Uterus (tissue), 4 donors: ENCODE results near the gene ADAMTS4. TPM values are rescaled to one million over a fixed set of nuclear protein-coding genes. Genes with fewer than 3 reads are reported as not detected.

ENCODE experiments used
- DNase-seq, 2 donors: peaks; one replicate each; pipeline ENCODE4 v3.0.0-alpha.2; 2019 to 2020
- H3K27ac ChIP-seq, 2 donors: fragments of 200-600 bp; sonication (generic); 1 replicate in 1 of 2; 2 replicates in 1 of 2; pipeline ENCODE4 v1.5.1; 2016 to 2018
- H3K27me3 ChIP-seq, 2 donors: fragments of 200-600 bp; sonication (generic); one replicate each; pipeline ENCODE4 v1.5.1; 2018 to 2019; ENCODE audit warnings: control low read depth in 1 of 2
- H3K36me3 ChIP-seq, 2 donors: fragments of 200-600 bp; sonication (generic); one replicate each; pipeline ENCODE4 v1.5.1; 2019; ENCODE audit warnings: control low read depth in 1 of 2
- H3K4me1 ChIP-seq, 2 donors: fragments of 200-600 bp; sonication (generic); one replicate each; pipeline ENCODE4 v1.5.1; 2018 to 2019; ENCODE audit warnings: control low read depth in 1 of 2
- H3K4me3 ChIP-seq, 2 donors: fragments of 200-600 bp; sonication (generic); 1 replicate in 1 of 2; 2 replicates in 1 of 2; pipeline ENCODE4 v1.5.1; 2018 to 2019; ENCODE audit warnings: mild to moderate bottlenecking in 1 of 2
- H3K9me3 ChIP-seq, 2 donors: fragments of 200-600 bp; sonication (generic); one replicate each; pipeline ENCODE4 v1.5.1; 2019; ENCODE audit warnings: control low read depth in 1 of 2
- POLR2A ChIP-seq, 2 donors: fragments of 450-650 bp; IDR thresholded peaks; one replicate each; pipeline ENCODE4 v1.6.1; 2016; ENCODE audit warnings: antibody characterized with exemption in 2 of 2, mild to moderate bottlenecking in 1 of 2, moderate library complexity in 1 of 2
- intact Hi-C: fragments of 100-400 bp; cut with DNase I; formaldehyde crosslinking; loops from one replicate; pipeline ENCODE4 v1.15.1; 2023; ENCODE audit warnings: low total_unique reads
- total RNA-seq, 4 donors: library from RNA; depleted of rRNA in 3 of 4; stranded (reverse); fragments of >200 nt in 3 of 4; gene quantifications; one replicate each; pipeline versions ENCODE4 v1.1.0 to v1.2.4, GENCODE V29; 2014 to 2023
- TF ChIP-seq, protein P1 (sequence below), 4 experiments: fragments of 200-600 bp in 2 of 4; fragments of 450-650 bp in 2 of 4; sonication (generic) in 2 of 4; IDR thresholded peaks; one replicate each; pipeline ENCODE4 v1.5.1; 2016 to 2019; ENCODE audit warnings: antibody characterized with exemption in 4 of 4, mild to moderate bottlenecking in 2 of 4, moderate library complexity in 1 of 4
- donor health status: DM: yes; HTN: yes; CAD: no.

Gene ADAMTS4, protein sequence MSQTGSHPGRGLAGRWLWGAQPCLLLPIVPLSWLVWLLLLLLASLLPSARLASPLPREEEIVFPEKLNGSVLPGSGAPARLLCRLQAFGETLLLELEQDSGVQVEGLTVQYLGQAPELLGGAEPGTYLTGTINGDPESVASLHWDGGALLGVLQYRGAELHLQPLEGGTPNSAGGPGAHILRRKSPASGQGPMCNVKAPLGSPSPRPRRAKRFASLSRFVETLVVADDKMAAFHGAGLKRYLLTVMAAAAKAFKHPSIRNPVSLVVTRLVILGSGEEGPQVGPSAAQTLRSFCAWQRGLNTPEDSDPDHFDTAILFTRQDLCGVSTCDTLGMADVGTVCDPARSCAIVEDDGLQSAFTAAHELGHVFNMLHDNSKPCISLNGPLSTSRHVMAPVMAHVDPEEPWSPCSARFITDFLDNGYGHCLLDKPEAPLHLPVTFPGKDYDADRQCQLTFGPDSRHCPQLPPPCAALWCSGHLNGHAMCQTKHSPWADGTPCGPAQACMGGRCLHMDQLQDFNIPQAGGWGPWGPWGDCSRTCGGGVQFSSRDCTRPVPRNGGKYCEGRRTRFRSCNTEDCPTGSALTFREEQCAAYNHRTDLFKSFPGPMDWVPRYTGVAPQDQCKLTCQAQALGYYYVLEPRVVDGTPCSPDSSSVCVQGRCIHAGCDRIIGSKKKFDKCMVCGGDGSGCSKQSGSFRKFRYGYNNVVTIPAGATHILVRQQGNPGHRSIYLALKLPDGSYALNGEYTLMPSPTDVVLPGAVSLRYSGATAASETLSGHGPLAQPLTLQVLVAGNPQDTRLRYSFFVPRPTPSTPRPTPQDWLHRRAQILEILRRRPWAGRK
- 10 to 100 TPM in 3 of 4 donors, 1 to 10 TPM in 1; 1.3 to 41.5 (median 10.9) TPM for total RNA-seq

DNA sequence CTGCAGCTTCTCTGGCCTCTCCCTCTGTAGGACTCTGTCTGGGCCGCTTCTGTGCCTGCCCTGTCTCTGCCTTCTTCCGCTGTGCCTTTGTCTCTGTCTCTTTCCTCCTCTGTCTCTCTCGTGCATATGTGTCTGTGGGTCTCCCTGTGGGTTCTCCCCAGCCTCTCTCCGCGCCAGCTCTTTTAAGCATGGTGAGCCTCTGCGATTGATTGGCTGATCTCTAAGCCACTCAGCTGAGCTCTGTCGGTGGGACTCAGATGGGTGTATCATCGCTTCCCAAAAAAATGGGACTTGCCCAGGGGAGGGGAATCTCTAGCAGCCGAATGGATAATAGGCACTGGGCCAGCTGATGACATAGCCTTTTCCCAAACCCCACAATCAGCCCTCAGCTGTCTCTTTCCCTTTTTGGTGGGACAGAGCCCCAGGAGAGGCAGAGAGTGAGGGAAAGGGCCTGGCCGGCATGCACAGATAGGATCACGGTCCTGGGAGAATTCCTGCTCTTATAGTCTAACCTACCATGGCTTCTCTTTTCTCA is at the start of gene ADAMTS4:
TSS of gene ADAMTS4 (minus strand) at position 158 of the 535 bp plus-strand sequence. CDS start 427 bp downstream, outside the sequence.
- Histone ChIP-seq H3K36me3 (no peaks in the 10 kb centered on the region), H3K4me1 (peaks cover 23 to 31% of the 10 kb centered on the region in 2 donors), H3K27ac (peak within 1 kb of the TSS; percentile 98 to 99), H3K27me3 (no peaks in the 10 kb centered on the region), H3K4me3 (peak within 1 kb of the TSS; percentile 18 to 40), H3K9me3 (no peaks in the 10 kb centered on the region)
- TF ChIP-seq, protein P1, sequence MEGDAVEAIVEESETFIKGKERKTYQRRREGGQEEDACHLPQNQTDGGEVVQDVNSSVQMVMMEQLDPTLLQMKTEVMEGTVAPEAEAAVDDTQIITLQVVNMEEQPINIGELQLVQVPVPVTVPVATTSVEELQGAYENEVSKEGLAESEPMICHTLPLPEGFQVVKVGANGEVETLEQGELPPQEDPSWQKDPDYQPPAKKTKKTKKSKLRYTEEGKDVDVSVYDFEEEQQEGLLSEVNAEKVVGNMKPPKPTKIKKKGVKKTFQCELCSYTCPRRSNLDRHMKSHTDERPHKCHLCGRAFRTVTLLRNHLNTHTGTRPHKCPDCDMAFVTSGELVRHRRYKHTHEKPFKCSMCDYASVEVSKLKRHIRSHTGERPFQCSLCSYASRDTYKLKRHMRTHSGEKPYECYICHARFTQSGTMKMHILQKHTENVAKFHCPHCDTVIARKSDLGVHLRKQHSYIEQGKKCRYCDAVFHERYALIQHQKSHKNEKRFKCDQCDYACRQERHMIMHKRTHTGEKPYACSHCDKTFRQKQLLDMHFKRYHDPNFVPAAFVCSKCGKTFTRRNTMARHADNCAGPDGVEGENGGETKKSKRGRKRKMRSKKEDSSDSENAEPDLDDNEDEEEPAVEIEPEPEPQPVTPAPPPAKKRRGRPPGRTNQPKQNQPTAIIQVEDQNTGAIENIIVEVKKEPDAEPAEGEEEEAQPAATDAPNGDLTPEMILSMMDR (IDR thresholded peaks at IDR 0.05) = no peak
- TF ChIP-seq POLR2A (IDR thresholded peaks at IDR 0.05) = peak; percentile 57
- DNase-seq = peak; percentile 83 to 92
- intact Hi-C loops = no loop called here

DNA sequence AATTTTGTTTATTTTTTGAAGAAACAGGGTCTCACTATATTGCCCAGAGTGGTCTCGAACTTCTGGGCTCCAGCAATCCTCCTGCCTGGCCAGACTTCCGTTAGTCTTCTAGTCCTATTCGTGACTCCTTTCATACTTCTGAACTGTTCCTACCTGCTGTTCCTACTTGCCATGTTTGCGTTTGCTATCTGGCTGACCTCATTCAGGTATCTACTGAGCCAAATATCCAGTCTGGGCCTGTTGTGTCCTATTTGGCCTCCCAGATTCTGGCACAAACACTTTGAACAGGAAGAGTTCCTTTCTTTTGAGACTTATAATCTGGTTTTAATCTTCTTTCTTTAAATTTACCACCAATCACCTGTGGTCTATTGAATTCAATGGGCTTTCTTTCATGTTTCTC is 46.0 kb upstream of the ADAMTS4 start:
- no peaks in the 10 kb centered on the region for H3K4me1 ChIP-seq
- no peaks in the 10 kb centered on the region for H3K36me3 ChIP-seq
- DNase-seq = no peak
- H3K27ac ChIP-seq = no peak overlapping the region
- intact Hi-C loops = no loop called here
- TF ChIP-seq, protein P1 (IDR thresholded peaks at IDR 0.05) = no peak
- no peak for TF ChIP-seq POLR2A (IDR thresholded peaks at IDR 0.05)
- H3K4me3 ChIP-seq = no peak overlapping the region
- no peaks in the 10 kb centered on the region for H3K27me3 ChIP-seq
- H3K9me3 ChIP-seq = no peaks in the 10 kb centered on the region

DNA sequence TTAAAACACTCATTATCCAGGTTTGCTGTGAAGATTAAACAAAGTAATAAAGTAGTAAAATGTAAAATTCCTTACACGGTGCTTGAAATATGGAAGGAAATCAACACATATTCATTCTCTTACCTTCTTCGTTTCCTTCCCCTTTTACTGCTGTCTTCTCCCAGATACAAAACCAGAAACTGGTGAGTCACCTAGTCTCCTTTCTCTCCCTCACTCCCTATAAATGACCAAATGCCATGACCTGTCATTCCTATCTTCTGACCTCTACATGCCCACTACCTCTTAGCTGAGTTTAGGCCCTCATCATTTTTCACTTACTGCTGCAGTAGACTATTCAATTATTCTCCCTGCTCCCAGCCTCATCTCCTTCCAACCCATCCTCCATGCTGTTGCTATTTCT is 43.5 kb upstream of the ADAMTS4 start:
- intact Hi-C loops = no loop called here
- Histone ChIP-seq H3K9me3 (no peaks in the 10 kb centered on the region), H3K4me1 (no peaks in the 10 kb centered on the region), H3K36me3 (no peaks in the 10 kb centered on the region), H3K27ac (no peak overlapping the region), H3K4me3 (no peak overlapping the region), H3K27me3 (no peaks in the 10 kb centered on the region)
- DNase-seq = no peak
- TF ChIP-seq, protein P1 (IDR thresholded peaks at IDR 0.05) = no peak
- no peak for TF ChIP-seq POLR2A (IDR thresholded peaks at IDR 0.05)

DNA sequence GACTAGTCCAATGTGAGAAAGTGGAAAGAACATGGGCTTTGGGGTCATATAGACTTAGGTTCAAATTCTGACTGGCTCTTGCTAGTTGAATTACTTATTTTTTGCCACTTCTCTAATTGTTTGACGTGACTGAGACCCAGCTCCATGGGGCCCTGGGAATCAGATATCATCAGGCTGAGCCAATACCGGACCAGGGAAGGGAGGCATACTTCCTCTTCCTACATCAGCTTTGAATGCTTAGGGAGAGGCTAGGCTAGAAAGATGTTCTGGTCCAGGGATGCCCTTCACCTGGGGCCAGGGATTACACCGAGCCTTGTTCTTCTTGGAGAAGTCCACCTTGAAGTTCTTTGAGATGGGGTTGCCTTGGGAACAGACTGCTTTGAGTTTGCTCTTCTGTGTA is 42.8 kb upstream of the ADAMTS4 start:
- no peaks in the 10 kb centered on the region for H3K27me3 ChIP-seq
- no peaks in the 10 kb centered on the region for H3K4me1 ChIP-seq
- intact Hi-C loops = no loop called here
- DNase-seq = no peak
- TF ChIP-seq POLR2A (IDR thresholded peaks at IDR 0.05) = no peak
- TF ChIP-seq, protein P1 (IDR thresholded peaks at IDR 0.05) = no peak
- no peaks in the 10 kb centered on the region for H3K9me3 ChIP-seq
- no peak overlapping the region for H3K27ac ChIP-seq
- no peak overlapping the region for H3K4me3 ChIP-seq
- no peaks in the 10 kb centered on the region for H3K36me3 ChIP-seq
